Glomerular visceral epithelial cell (primary cell): Measurements from ENCODE around the gene PEAR1.
A peak's percentile ranks its signal among the peaks of the same experiment; 100 is the strongest.

Experiments
- DNase-seq: peaks from one replicate; pipeline ENCODE4 v3.0.0-alpha.2; 2016; ENCODE audit errors: extremely low spot score

PEAR1 gene

GRCh38 chr1:156884560-156885184, 8.8 kb upstream of the PEAR1 start:
- DNase-seq, result no peak

GRCh38 chr1:156885314-156885713, 8.2 kb upstream of the PEAR1 start:
- DNase-seq, result no peak

GRCh38 chr1:156885880-156886355, 7.6 kb upstream of the PEAR1 start:
- DNase-seq, result no peak

- no peak for DNase-seq
These were observed 6.8 kb upstream of the PEAR1 start for GRCh38 chr1:156886583-156887281.

DNA sequence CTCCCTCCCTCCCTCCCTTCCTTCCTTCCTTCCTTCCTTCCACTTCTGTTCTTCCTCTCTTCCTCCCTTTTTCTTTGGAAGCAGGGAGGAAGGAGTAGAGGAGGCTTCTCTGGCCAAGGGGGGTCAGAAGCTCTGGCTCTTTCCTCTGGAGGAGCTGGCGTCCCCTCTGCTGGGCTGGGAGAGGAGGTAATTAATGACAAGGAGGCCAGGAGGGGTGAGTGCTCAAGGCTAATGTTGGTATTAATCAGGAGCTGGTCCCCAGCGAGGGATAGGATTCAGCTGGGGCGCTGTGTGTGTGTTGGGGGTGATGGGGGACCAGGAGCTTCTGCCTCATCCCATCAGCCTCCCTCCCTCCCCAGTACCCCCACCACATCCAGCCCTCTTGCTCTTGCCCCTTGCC, 6.2 kb upstream of the PEAR1 start:
- no peak for DNase-seq

DNA sequence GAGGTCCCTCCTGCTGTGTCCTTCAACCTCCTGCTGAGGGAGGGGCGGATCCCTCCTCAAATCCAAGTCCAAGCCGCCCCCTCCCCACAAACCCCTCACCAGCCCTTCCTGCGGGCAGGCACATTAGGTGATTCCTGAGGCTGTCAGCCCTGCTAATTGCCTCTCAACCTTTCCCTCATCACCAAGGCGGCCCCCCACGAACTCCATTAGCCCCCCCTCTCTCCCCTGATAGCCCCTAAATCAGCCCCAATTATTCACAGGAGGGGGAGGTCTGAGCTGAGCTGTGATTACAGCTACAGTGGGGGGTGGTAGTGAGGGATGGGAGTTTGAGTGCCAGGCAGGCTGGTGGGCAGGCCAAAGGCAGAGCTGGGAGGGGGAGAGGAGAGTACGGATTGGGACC, 5.8 kb upstream of the PEAR1 start:
- no peak for DNase-seq

DNA sequence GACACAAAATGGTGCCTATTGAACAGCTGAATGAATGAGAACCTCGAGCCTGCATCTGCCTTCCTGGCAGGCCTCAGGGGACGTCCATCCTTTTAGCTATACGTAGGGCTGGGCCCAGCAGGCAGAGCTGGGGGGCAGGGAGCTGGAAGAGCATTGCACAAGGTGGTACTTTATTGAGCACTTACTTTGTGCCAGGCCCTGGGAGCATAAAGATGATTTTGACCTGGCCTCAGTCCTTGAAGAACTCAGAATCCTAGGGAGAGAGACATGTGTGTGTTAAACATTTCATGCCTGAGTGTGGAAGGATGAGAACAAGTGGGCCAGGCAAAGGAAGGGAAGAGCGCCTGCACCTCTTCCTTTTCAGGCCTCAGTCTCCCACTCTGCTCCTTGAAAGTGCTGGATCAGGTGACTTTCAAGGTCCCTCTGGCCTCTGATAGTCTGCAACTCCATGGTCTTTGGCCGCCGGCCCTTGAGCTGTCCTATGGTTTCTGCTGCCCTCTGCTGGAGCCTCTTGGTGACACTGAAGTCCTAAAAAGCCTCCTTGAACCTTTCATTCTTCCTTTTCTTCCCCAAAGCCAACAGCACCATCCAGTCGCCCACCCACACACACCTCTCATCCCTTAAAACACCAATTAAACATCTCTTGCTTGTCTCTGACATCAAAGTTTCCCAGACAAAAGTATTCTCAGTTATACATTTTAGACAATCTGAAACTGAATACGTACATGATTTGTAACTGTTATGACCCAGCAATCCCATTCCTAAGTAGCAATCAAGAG, 3.5 kb upstream of the PEAR1 start:
- peak; percentile 79 for DNase-seq

DNA sequence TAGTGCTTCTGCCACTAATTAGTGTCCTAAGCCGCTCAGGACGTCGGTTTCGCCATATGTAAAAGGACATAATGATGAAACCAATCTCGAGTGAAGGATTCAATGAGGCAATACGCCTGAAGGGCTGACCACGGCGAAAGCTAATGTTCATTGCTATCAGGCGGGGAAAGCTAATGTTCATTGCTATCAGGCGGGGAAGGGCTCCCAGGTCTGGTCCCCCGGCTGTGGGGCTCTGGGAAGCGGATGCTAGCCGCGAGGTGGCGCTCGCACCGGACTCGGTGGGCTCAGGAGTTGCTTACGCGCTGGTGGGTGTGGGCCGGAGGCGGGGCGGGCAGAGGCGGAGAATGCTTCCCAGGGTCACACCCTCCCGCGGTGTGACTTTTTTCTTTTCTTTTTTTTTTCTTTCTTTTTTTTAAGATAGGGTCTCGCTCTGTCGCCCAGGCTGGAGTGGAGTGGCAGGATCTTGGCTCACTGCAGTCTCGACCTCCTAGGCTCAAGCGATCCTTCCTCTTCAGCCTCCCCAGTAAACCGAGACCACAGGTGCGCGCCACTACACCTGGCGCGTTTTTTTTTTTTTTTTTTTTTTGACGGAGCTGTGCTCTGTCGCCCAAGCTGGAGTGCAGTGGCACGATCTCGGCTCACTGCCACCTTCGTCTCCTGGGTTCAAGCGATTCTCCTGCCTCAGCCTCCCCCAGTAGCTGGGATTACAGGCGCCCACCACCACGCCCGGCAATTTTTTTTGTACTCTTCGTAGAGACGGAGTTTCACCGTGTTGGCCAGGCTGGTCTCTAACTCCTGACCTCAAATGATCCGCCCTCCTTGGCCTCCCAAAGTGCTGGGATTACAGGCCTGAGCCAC, 1.1 kb upstream of the PEAR1 start:
- DNase-seq, result peak; percentile 90

DNA sequence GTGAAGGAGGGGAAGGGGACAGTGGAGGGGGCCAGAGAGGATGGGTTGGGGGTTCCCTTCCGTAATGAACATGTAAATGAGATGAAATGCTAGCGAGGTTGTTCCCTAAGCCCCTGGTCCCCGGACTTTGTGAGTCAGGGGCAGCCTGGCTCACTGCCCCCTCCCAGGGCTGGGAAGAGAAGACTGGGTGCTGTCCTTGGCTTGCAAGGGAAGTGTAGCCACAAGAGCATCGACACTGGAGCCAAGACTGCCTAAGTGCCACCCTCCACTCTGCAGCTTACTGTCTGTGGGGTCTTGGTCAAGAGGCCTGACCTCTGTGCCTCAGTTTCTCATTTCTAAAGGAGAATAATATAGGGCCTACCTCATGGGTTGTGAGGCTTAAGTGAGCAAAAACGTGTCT, 483 bp downstream of the PEAR1 start:
- no peak for DNase-seq

DNA sequence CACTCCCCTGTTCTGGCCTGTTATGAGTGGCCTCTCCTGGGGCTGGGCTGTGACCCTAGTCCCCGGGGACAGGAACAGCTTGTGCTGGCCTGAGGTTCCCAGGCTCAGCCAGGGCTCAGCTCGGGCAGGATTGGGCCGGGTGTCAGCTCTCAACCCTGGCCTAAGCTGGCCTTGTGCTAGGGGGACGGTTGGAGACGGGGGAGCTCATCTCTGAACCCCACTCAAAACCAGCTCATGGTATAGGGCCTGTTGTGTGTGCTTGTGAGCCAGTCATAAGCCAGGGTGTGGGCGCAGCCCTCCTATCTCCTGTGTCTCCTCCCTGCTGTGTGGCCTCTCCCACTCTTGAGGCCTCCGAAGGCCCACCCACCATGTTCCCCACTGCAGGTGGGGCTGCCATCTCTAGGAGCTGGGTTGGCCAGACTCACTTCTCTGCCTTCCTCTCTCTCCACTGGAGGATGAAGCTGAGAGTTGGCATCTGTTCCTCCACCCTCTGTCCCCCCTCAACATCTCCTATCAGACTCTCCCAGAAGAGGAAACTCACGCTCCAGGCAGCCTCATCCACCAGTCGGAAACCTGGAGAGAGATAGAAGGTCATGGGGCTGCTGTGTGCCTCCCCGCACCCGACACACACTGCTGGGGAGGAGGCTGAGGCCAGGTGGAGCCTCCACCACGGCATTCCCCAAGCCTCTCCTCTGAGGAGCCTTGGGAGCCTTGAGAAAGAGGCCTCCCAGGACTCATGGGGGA, 1.4 kb downstream of the PEAR1 start:
- DNase-seq, result no peak

GRCh38 chr1:156895455-156895812, 1.9 kb downstream of the PEAR1 start:
- DNase-seq, result no peak

DNA sequence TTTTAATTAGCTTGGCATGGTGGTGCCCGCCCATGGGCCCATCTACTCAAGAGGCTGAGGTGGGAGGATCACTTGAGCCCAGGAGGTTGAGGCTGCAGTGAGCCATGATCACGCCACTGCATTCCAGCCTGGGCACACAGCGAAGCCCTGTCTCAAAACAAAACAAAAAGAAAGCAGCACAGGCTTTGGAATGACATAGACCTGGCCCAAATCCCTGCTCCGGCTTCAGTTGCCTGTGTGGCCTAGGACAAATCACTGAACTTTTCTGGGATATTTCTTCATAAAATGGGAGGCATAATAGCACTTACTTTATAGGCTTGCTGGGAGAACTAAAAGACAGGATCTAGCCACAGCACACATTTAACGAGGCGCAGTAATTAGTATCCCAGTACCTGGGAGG, 2.4 kb downstream of the PEAR1 start:
- no peak for DNase-seq

- DNase-seq, result peak; percentile 94
These were observed 3.0 kb downstream of the PEAR1 start for GRCh38 chr1:156896490-156897033.

GRCh38 chr1:156897078-156897825, 3.7 kb downstream of the PEAR1 start:
- peak; percentile 74 for DNase-seq

DNA sequence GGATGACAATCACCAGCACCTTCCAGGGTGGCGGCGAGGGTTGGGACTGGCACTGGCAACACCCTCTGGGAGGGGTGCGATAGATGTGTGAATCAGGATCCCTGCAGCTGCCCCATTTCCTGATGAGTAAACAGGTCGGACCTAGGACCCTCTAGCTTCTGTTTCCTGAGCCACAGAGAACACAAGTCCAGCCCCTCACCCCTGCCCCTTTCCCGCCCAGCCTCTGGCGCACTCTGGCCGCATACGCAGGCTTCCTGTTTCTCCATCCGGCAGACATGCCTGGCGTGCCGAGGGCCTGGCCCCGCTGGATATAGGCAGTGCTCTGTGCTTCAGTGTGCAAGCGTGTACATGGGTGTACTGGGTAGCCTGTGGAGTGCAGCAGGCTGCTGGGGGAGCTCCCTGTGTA, 4.6 kb downstream of the PEAR1 start:
- DNase-seq, result peak; percentile 67

DNA sequence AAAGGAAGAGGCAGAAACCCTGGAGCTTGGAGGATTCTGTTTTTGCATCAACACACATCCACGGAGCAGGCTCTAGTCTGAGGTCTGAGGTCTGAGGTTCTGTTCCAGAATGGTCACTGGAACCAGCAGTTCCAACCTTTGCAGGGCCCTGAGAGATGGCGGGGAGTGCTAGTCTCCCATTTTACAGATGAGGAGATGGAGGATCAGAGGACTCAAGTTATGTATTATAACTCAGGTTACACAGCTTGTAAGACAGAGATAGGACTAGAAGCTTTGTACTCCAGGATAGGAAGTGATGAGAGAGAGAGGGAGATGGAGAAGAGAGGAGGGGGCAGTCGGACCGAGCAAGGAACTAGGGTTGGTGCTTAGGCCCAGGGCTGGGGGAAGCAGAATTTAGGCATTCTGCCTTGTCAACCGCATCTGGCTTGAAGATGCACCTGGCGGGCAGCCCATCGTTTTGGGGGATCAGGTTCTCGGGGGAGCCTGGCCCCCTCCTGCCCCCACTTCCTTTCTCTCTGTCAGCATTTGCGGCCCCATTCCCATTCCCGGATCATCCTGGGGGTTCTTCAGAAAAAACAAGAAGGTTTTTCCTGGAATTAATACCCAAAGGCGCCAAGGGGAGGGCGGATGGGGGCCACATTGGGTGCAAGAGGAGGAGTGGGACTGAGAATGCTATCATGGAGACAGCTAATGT, 5.6 kb downstream of the PEAR1 start:
- no peak for DNase-seq

- DNase-seq, result no peak
These were observed 6.6 kb downstream of the PEAR1 start for GRCh38 chr1:156899956-156900718.

DNA sequence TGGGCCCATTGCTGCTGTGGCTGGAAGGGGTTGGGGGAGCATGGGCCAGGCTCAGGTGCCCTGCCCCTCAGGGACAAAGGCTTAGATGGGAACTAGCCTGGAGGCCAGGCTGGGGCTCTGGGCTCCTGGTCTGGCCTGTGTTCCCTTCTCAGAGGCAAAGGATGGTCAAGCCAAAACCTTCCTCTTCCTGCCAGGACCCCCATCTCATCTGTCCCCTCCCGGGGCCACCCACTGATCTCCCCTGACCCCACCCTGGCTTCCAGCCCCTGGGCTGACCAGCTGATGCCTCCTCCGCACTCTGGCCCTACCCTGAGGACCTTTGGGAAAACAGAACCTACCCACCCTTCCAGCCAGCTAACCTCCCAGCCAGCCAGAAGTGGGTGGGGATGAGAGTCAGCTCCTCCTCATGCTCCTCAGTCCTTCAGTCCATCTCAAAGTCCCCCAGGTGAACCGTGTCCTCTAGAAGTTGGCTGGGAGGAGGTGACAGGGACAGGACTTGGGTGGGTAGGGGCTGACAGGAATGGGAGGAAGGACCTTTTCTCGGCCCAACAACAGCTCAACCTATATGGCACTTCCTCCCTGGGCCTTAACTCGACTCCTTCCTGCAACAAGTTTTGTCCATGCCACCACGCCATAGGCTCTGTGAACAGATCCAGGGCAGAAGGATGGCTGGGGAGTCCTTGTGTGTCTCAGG, 7.5 kb downstream of the PEAR1 start:
- DNase-seq, result no peak
